Stimulated activated CD8-positive, alpha-beta memory T cell treated with anti-CD3 and anti-CD28 coated beads, Interleukin-15, amount 100 ng/mL, for 4 hours (primary cell): ENCODE data around the gene ARID5B.

Source experiments
- DNase-seq, 2 donors: peaks; one replicate each; pipeline ENCODE4 v3.0.0-alpha.2; 2020; ENCODE audit warnings: low read depth in 2 of 2

ARID5B gene

DNA sequence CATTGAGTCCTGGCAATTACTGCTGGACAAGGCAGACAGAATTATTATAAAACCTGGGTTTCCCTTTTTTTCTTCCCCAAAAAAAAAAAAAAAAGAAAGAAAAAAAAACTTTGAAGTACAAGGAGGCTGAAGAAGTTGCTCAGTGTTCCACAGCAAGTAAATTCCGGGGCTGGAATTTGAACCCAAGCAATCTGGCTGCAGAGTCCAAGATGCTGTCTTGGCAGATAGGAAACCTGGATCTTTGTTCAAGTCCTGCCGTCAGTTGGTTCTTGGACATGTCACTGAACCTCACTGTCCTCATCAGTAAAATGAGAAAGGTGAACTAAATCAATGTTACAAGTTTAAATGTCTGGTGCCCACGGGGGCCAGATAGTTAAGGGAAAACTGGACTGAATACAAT, 35.3 kb downstream of the ARID5B start:
- DNase-seq = no peak

DNA sequence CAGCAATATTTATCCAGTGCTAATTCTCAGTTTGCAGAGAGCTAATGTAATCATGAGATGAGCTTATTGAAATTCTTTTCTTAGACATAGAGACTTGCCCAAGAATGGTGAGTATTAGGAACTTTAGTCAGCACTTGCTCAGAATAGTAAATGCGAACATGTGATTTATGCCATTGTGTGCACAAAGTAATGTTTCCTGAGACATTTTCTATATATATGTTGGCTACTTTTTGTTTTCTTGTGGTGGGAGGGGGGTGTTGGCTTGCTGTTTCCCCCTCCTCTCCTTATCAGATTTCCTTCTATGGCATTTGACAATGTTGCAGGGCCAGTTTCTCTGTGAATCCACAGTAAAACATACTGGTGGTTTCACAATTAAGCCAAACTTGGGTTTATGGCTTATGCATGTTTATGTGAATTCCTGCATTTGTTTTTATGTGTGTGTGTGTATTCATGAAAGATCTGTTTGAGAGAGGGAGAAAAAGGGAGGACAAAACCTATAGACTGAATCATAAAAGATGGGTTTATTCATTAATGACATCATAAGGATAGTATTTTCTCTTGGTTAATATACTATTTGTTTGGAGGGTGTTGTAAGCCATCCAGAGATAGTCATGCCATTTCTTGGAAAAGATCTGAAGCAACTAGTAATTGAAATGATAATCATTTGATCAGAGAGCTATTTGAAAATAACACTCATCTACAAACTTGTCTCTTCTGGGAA, 36.3 kb downstream of the ARID5B start:
- no peak for DNase-seq

DNA sequence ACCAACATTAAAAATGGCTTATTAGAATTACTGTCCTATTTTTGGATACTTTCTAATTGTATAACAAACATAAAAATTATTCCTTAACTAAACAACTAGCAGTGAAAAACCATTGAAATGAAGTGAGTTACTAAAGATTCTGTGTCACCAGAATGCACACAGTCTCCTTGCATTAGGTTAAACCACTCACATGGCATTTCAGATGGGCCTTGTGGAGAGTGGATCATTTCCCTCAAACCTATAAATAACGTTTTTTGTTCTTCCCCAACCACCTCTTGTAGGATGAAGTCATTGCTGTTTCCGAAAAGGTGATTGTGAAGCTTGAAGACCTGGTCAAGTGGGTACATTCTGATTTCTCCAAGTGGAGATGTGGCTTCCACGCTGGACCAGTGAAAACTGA, 38.4 kb downstream of the ARID5B start:
- DNase-seq = no peak

DNA sequence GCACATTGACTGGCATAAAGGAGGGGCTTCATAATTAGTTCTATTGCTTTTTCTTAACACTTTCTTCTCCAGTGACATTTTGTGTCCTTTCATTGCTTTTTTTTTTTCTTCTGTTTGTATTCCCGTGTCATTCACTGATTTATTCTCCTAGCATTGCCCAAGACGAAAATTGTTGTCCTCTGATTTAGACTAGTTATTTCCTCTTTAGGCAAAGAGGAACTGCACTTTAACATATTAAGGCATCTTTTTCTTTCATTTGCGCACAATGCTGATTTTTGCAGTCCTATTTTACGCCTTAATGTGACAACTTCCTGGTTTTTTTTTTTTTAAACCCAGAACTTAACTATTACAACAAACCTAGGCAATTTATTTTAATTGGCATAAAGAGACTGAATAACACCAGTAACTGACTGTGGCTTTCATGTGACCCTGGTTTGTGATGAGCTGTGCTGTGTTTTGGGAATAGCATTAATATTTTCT, 39.7 kb downstream of the ARID5B start:
- no peak for DNase-seq

DNA sequence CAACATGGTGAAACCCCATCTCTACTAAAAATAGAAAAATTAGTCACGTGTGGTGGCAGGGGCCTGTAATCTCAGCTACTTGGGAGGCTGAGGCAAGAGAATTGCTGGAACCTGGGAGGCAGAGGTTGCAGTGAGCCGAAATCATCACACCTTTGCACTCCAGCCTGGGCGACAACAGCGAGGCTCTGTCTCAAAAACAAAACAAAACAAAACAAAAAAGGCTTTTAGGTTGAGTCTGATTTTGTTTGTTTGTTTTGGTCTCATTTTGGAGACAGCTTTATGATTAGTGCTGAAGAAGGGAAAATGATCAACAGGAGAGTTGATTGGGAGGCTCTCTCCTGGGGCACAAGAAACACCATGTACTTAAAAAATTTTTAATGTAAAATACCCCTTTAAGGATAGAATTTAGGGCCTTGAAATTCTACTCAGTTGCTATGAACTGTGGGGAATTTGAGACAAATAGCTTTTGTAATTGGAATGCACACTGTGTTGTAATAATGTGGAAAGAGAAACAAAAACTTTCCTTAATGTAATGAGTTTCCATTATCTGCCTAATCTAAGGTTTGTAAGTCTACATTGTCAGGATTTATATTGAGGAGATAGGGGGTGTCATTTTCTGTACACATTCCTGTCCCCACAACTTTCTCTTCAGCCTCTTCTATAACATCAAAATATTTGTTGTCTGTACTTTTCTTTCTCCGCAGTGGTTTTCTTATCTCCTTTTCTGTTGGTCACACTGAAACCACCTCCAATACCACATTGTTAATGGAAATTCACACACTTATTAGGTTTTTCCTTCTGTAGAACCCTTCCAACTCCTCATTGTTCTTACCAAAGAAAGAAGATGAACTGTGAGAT, 41.3 kb downstream of the ARID5B start:
- DNase-seq = no peak

DNA sequence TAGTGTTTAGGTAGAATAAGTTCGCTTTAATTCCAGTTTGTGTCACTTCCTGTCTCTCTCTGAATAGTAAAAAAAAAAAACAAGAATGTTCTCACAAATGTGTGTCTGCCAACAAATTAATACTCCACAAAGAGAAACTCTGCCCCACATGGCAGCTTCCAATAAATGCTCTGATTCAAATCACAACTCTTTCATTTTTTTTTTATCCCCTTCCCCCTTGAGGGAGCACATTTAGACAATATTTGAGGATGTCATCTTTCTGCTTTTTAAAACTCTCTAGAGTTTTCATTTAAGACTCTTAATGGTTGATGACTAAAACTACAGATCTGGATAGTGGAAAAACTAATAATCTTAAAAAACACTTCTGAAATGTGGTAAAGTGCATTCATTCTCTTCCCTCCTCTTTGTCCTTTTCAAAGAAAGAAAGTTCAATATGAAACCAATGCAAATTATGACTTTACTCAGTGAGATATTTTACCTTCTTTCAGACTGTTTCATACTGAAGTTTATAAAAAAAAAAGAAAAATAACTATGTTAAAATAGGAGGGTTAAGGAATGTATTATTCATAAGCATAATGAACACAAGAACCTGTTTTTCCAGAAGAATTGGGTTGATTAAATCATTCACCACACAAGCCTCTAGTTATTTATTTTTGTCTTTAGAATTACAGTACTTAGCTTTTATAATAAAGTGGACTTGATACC, 42.3 kb downstream of the ARID5B start:
- DNase-seq = no peak

DNA sequence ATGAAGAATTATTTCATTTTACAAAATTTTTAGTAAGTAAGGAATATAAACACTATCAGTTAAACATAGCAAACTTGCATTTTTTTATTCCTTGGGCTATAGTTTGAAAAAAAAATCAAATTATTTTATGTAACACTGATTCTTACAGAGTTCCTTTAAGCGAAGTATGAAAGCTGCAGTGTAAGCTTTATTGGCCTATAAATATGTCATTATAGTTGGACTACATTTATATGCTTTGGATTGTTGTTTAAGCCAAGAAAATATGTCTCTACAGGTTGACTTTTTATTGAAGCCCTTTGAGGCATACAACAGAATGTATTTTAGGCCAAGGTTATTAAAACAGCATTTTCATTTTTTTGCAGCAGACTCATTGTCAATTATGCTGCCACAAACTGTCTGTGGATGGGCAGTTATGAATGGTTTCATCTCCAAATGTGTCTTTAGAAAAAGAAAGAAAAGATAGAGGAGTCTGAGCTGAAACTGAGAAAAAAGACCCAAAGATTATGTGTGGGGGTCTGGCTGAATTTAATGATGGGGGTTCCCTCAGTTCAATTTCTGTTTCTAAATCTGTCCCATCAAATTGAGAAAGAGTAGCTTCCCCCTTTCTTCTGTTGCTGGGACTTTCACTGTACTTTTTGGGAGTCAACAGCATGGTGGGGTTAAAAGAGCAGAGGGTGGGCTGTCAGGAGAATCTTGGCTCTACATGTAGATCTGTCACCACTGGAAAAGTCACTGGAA, 43.1 kb downstream of the ARID5B start:
- DNase-seq = no peak

DNA sequence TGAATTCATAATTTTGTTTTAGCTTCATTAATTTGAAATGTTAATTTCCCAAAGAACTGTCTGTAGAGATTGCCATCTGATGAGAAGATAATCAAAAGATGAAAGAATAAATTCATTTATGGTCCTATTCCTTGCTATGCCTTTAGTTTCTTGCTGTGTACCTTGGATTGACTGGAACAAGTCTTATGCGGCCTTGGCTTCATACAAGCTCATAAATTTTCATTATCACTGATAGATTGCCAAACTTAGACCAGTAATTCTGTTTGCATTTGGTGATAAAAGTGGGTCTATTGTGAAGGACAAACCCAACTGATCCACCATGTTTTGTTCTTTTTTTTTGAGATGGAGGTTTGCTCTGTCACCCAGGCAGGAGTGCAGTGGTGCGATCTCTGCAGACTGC, 48.2 kb downstream of the ARID5B start:
- DNase-seq = no peak

DNA sequence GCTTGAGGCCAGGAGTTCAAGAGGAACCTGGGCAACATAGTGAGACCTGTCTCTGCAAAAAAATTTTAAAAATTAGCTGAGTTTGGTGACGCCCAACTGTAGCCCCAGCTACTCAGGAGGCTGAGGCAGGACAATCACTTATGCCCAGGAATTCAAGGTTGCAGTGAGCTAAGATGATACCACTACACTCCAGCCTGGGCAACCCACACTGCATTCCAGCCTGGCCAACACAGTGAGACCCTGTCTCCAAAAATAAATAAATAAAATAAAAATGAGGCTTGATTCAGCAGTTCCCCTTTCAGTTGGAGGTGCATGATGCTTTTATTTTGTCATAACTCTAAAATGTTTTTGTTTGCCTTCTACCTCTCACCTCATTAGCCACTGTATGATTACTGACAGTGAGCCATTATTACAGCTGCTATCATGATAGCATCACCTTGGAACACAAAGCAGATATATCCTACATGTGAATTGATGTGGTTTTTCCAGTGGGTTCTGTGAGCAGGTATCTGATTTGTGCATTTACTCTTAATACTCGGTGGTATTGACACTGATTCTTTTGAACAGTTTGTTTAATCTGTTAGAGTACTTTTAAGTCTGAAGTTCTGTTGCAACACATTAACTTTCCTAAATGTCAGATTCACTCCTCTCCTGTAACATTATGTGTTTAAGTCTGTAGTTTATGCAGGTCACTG, 49.1 kb downstream of the ARID5B start:
- DNase-seq = no peak

DNA sequence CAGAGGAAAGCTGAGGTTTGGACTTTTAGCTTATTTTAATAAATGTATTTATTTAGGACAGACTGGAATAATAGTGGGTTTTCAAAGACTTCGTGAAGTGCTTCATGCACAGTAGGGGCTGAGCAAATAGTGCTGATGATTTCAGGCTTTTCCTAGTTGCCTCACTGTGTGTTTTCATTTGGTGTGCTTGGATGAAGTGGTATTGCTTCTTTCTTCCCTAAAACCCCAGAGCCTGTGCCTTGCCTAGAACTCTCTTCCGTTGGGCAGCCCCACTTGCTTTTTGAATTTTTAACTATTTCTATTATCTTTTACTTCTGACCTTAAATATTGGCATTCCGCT, 49.6 kb downstream of the ARID5B start:
- DNase-seq = no peak

DNA sequence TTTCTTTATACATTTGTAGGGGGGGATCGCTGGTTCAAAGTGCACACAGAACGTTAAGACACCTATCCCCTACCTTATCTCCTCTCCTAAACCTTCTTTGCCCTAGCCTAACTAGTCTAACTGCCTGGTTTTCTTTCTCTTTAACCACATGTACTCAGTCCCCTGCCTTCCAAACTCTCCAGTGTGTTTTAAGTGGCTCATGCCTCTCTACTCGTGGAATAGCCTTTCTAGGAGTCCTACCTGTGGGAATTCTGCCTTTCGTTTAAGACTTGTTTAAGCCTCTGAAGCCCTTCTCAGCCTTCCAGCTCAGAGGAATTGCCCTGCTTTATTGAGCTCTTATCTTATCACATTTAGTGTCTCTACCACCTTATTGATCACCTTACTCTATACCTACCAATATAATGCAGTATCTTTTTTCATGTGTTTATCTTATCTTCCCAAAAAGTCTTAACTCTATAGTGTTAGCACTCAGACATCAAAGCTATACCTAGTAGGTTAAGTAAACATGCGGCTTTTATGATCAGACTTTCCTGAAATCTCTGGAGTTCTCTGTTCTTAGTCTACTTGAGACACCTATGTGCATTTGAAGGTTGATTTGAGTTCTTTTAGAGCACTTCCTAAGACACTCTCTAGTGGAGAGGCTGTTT, 50.7 kb downstream of the ARID5B start:
- no peak for DNase-seq

DNA sequence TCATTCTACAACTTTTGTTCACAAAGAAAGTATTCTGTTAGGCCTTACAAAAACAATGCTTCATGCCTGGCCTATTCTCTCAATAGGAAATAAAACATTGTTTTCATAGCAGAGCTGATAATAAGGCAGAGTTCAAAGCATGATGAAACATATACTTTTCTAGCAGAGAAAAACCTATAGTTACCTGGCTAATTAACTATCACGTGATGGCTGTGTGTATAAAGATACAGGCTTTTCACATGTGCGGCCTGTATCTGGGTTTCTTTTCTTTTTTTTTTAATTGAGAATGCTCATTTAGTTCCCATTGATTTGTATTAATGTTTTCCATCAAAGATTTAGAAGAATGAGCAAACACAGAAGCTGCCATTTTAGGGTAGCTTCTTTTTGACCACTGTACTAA, 51.7 kb downstream of the ARID5B start:
- DNase-seq = no peak

DNA sequence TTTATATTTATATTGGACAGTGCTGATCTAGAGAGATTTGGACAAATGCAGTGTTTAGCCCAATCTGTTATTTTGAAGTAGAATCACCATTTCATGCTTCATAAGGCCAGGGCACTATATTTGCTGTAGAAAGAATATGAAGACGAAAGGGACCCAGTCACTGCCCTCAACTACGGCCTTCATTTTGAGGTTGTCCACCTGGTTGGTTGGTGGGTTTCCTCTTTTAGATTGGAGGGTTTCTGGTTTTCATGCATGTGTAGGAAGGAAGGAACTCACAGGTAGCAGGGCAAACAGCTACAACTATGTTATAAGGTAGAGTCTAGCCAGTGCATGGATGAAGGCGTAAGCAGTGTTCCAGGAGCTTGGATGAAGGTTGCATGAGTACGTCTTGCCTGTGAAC, 56.3 kb downstream of the ARID5B start:
- no peak for DNase-seq

DNA sequence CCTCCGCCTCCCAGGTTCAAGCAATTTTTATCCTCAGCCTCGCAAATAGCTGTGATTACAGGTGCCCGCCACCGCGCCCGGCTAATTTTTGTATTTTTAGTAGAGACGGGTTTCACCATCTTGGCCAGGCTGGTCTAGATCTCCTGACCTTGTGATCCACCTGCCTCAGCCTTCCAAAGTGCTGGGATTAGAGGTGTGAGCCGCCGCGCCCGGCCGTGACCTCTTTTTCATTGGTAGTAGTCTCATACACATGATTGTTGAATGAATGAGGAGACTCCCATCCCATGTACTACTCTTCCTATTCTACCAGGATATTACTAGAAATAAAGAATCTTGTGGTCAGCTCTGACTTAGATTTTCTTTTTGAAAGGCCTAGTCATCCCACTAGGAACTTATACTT, 56.8 kb downstream of the ARID5B start:
- DNase-seq = no peak

DNA sequence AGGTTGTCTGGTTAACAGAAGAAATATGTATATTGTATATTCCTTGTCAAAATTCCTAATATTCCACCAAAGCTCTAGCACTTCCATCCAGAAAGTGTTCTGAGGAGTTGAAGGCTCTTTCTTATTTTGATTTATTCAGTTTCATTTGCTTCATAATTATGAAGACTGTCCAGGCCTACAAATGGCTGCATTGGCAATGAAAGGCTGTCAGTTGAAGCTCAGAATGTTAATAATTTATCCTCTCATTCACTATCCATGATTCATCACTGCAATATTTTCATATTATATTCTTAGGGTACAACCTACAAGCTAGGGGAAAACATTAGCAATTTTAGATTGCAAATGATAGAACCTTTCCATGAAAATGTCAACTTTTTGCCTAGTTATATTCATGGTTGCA, 57.3 kb downstream of the ARID5B start:
- no peak for DNase-seq

DNA sequence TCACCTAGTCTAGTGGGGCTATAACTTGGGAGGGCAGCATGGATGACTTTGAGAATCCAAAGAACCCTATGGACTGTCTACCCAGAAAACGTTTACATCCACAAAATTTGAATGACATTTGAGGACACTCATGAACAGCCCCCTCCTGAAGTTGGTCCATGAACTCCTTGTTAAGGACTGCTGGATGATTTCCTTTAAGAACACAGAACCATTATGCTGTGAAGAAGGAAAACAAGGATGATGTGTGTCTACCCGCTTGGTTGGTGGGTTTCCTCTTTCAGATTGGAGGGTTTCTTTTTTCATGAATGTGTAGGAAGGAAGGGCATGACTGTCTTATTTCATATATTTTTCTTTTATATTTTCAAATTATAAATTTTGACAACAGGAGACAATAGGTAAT, 58.3 kb downstream of the ARID5B start:
- no peak for DNase-seq

DNA sequence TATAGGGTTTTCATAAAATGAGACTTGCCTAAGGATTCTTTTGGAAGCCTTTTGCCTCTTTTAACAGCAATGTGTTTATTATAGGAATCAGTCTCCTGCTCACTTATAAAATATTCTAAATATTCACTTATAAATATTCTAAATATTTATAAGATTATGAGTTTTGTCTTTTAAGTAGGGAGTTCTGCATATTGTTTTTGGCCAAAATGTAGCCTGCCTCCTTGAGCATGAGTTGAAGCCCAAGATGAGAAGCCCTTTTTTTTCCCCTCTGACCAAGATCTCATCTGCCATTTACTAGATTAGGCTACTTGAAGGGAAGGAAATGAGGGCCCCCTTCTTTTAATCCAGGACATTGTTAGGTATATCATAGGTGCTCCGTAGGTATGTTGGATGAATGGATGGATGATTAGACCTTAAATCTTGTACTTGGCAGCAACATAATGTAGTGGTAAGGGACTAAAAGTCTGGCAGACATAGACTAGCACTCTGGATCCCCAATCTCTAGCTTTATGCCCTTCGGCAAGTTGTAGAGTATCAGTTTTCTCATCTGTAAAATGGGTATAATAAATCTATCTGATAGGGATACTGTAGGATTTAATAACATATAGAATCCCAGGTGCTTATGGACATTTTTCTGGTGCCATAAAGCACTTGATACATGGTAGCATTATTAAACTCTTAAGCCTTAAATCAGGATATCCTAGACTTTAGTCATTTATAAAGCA, 59.1 kb downstream of the ARID5B start:
- DNase-seq = no peak

DNA sequence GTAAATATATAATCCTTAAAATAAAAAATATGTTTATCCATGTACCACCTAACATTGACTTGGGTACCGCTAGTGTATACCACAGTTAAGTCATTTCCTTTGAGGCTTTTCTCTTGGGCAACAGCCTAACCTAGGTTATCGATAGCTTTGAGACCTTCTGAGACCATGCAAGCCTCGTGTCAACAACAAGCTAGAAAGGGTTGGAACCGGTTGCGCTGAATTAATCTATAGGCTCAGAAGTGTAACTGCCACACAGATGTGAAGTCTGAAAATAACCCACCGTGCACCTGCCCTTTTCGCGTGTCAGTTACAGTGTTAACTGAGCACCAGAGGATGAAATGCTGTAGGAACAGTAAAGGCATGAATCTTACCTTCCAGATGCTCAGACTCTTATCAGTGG, 59.8 kb downstream of the ARID5B start:
- DNase-seq = no peak

DNA sequence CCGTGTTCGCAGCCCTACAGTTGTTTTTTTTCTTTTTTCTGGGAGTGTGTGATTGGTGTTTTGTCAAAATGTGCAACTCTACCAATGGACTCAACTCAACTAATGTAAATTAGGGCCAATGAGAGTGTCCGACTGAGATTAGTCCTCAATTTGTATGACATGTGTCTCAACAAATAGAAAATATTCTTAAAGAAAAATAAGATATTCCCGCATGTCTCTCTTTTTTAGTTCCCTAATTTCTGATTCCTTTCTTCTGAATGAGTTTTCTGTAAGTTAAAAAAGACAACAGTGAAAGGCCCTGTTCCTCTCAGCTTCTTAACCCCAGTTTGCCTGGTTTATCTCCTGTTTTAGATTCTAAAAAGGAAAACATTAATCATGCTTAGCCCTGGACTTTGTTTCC, 61.5 kb downstream of the ARID5B start:
- DNase-seq = no peak

DNA sequence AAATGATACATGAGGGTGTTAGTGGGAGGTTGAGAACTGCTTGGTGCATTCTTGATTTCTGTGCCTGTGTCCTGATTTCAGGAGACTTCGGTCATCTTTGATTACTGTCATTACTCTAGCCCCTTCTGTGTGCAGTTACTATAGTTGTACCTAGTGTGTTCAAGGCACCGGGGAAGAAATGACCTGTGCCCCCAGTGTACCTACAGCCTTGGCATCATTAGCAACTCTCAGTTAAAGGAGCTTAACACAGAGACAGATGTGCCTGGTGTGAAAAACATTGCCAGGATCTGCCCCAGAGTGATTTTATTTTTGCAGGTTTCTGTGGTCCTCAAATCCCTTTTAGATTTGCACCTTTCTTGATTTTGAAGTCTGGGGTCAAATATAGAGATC, 62.2 kb downstream of the ARID5B start:
- no peak for DNase-seq
